Liver (tissue), 9 donors: Measurements from ENCODE around the gene ITGA5. TPM values are rescaled to one million over a fixed set of nuclear protein-coding genes. Genes with fewer than 3 reads are reported as not detected.

Experiments
- DNase-seq: peaks from one replicate; pipeline ENCODE4 v3.0.0-alpha.2; 2017; ENCODE audit warnings: low spot score
- H3K27ac ChIP-seq, 2 donors: one replicate each; pipeline ENCODE4 v1.7.0; 2013; ENCODE audit warnings: inconsistent platforms in 2 of 2, low read length in 2 of 2, control low read depth in 1 of 2, low read depth in 1 of 2, mild to moderate bottlenecking in 1 of 2
- H3K27me3 ChIP-seq, 4 donors: one replicate each; pipeline versions ENCODE4 v1.6.1 to v1.7.0; 2013; ENCODE audit warnings: low read length in 3 of 4, inconsistent platforms in 1 of 4, mild to moderate bottlenecking in 1 of 4, moderate library complexity in 1 of 4; ENCODE audit not compliant: control insufficient read depth in 4 of 4, insufficient read depth in 4 of 4
- H3K36me3 ChIP-seq, 4 donors: one replicate each; pipeline versions ENCODE4 v1.6.1 to v1.7.0; 2013; ENCODE audit warnings: low read length in 3 of 4, mild to moderate bottlenecking in 3 of 4, low read depth in 1 of 4, moderate library complexity in 1 of 4; ENCODE audit not compliant: control insufficient read depth in 4 of 4, insufficient read depth in 3 of 4
- H3K4me1 ChIP-seq, 4 donors: one replicate each; pipeline versions ENCODE4 v1.6.1 to v1.7.0; 2013; ENCODE audit warnings: low read length in 3 of 4, mild to moderate bottlenecking in 3 of 4, moderate library complexity in 1 of 4; ENCODE audit not compliant: control insufficient read depth in 4 of 4, insufficient read depth in 4 of 4
- H3K4me3 ChIP-seq, 3 donors: one replicate each; pipeline versions ENCODE4 v1.6.1 to v1.7.0; 2013; ENCODE audit warnings: low read length in 3 of 3, control low read depth in 1 of 3, low read depth in 1 of 3, mild to moderate bottlenecking in 1 of 3
- H3K9ac ChIP-seq, 2 donors: one replicate each; pipeline ENCODE4 v1.7.0; 2013; ENCODE audit warnings: low read length in 2 of 2, mild to moderate bottlenecking in 2 of 2, moderate library complexity in 2 of 2, control low read depth in 1 of 2, low read depth in 1 of 2
- H3K9me3 ChIP-seq, 4 donors: one replicate each; pipeline versions ENCODE4 v1.6.1 to v1.7.0; 2013; ENCODE audit warnings: low read length in 3 of 4; ENCODE audit not compliant: control insufficient read depth in 4 of 4
- ATF3 ChIP-seq: IDR thresholded peaks from 2 replicates; pipeline ENCODE4 v1.6.1; 2016; ENCODE audit warnings: antibody characterized with exemption
- CTCF ChIP-seq: fragments of 150-350 bp; IDR thresholded peaks from 2 replicates; pipeline ENCODE4 v1.5.1; 2017; ENCODE audit warnings: improper control_type of control experiment, low read depth, low read length; ENCODE audit not compliant: missing input control
- EGR1 ChIP-seq, 2 donors: IDR thresholded peaks; 2 replicates each; pipeline ENCODE4 v1.6.1; 2016 to 2018; ENCODE audit warnings: antibody characterized with exemption in 2 of 2, low read depth in 2 of 2
- FOXA2 ChIP-seq: IDR thresholded peaks from 2 replicates; pipeline ENCODE4 v1.6.1; 2016; ENCODE audit warnings: antibody characterized with exemption
- GABPA ChIP-seq, 2 donors: IDR thresholded peaks in 1 of 2; conservative IDR thresholded peaks in 1 of 2; 2 replicates each; pipeline ENCODE4 v1.6.1; 2016; ENCODE audit warnings: antibody characterized with exemption in 2 of 2, mild to moderate bottlenecking in 1 of 2, moderate library complexity in 1 of 2
- HNF4A ChIP-seq, 2 donors: conservative IDR thresholded peaks; 2 replicates each; pipeline ENCODE4 v1.6.1; 2016; ENCODE audit warnings: antibody characterized with exemption in 2 of 2, mild to moderate bottlenecking in 2 of 2
- HNF4G ChIP-seq: IDR thresholded peaks from 2 replicates; pipeline ENCODE4 v1.6.1; 2016; ENCODE audit warnings: antibody characterized with exemption
- JUND ChIP-seq, 2 donors: IDR thresholded peaks; 2 replicates each; pipeline ENCODE4 v1.6.1; 2016; ENCODE audit warnings: antibody characterized with exemption in 2 of 2
- MAX ChIP-seq: IDR thresholded peaks from 2 replicates; pipeline ENCODE4 v1.6.1; 2016; ENCODE audit warnings: antibody characterized with exemption
- RAD21 ChIP-seq, 2 donors: IDR thresholded peaks; 2 replicates each; pipeline ENCODE4 v1.6.1; 2016; ENCODE audit warnings: antibody characterized with exemption in 2 of 2, mild to moderate bottlenecking in 2 of 2
- REST ChIP-seq: IDR thresholded peaks from 2 replicates; pipeline ENCODE4 v1.6.1; 2016; ENCODE audit warnings: antibody characterized with exemption, mild to moderate bottlenecking
- SP1 ChIP-seq: IDR thresholded peaks from 2 replicates; pipeline ENCODE4 v1.6.1; 2018; ENCODE audit warnings: antibody characterized with exemption, mild to moderate bottlenecking
- TAF1 ChIP-seq: conservative IDR thresholded peaks from 2 replicates; pipeline ENCODE4 v1.6.1; 2016; ENCODE audit warnings: antibody characterized with exemption, mild to moderate bottlenecking
- YY1 ChIP-seq: IDR thresholded peaks from 2 replicates; pipeline ENCODE4 v1.6.1; 2016; ENCODE audit warnings: antibody characterized with exemption, mild to moderate bottlenecking
- ZBTB33 ChIP-seq: IDR thresholded peaks from 2 replicates; pipeline ENCODE4 v1.6.1; 2016; ENCODE audit warnings: antibody characterized with exemption
- whole genome bisulfite sequencing: extraction: QIAGEN DNeasy Blood & Tissue Kit; methylation state at CpG from one replicate; pipeline ENCODE4 v1.1.7; 2013; 5-methylcytosine and 5-hydroxymethylcytosine counted together
- polyA plus RNA-seq, 2 donors: library from polyadenylated mRNA; stranded (reverse) in 1 of 2; unstranded in 1 of 2; fragments of 200-250 nt in 1 of 2; fragments of >200 nt in 1 of 2; fragmentation: Nextera tagmentation in 1 of 2; extraction: Ambion mirVana in 1 of 2; gene quantifications; one replicate each; pipeline versions ENCODE4 v1.2.1 to v1.2.3, GENCODE V29; 2013 to 2015
- total RNA-seq, 2 donors: library from RNA; depleted of rRNA; stranded (reverse); fragments of >200 nt; gene quantifications; one replicate each; pipeline ENCODE4 v1.2.3, GENCODE V29; 2014
- donor health status: healthy.
- donor health status: healthy.
- donor health status: healthy.
- donor health status: healthy.
- donor health status: healthy.

Gene ITGA5
- total and polyA plus RNA-seq, 4 donors: 26.6 to 60.7 (median 39.6) TPM

GRCh38 chr12:54426690-54427089, 7.6 kb upstream of the ITGA5 start (continued):
- no peak for TF ChIP-seq ZBTB33

GRCh38 chr12:54425702-54426101, 6.6 kb upstream of the ITGA5 start:
- Histone ChIP-seq H3K9ac (no peak overlapping the region), H3K4me3 (no peak overlapping the region), H3K27me3 (no peaks in the 10 kb centered on the region), H3K4me1 (peaks cover 5 to 17% (median 11%) of the 10 kb centered on the region in 4 donors), H3K36me3 (no peaks in the 10 kb centered on the region), H3K27ac (no peak overlapping the region), H3K9me3 (no peaks in the 10 kb centered on the region)
- WGBS: 68% methylated on average over 2 of the region's 2 CpGs
- no peak for TF ChIP-seq EGR1 (IDR thresholded peaks at IDR 0.05; ENCODE audit: low read depth in 2 of 2)
- TF ChIP-seq JUND (IDR thresholded peaks at IDR 0.05): no peak
- TF ChIP-seq GABPA (IDR thresholded peaks at IDR 0.05 in 1 of 2, conservative IDR thresholded peaks at IDR 0.05 in 1 of 2): no peak
- no peak for TF ChIP-seq YY1
- TF ChIP-seq TAF1: no peak
- no peak for TF ChIP-seq RAD21 (IDR thresholded peaks at IDR 0.05)
- no peak for TF ChIP-seq SP1
- no peak for TF ChIP-seq HNF4G
- TF ChIP-seq CTCF: no peak
- TF ChIP-seq ATF3: no peak
- no peak for DNase-seq

- Histone ChIP-seq H3K9me3 (no peaks in the 10 kb centered on the region), H3K36me3 (no peaks in the 10 kb centered on the region), H3K27me3 (no peaks in the 10 kb centered on the region), H3K9ac (no peak overlapping the region), H3K27ac (no peak overlapping the region), H3K4me3 (no peak overlapping the region), H3K4me1 (peaks cover 9 to 23% (median 15%) of the 10 kb centered on the region in 4 donors)
- no peak for TF ChIP-seq HNF4A (conservative IDR thresholded peaks at IDR 0.05)
- no peak for TF ChIP-seq ATF3
- no peak for TF ChIP-seq RAD21 (IDR thresholded peaks at IDR 0.05)
- TF ChIP-seq YY1: no peak
- no peak for TF ChIP-seq EGR1 (IDR thresholded peaks at IDR 0.05; ENCODE audit: low read depth in 2 of 2)
- no peak for TF ChIP-seq SP1
- no peak for TF ChIP-seq REST
- TF ChIP-seq FOXA2: no peak
- no peak for TF ChIP-seq MAX
- no peak for TF ChIP-seq JUND (IDR thresholded peaks at IDR 0.05)
- TF ChIP-seq CTCF: no peak
- no peak for TF ChIP-seq ZBTB33
- TF ChIP-seq TAF1: no peak
- 84% methylated on average over 3 of the region's 3 CpGs for WGBS
- no peak for DNase-seq
Observed at GRCh38 chr12:54424224-54424623, 5.2 kb upstream of the ITGA5 start.
